ENCODE data around the gene TMEM37. TPM values are rescaled to one million over a fixed set of nuclear protein-coding genes. Genes with fewer than 3 reads are reported as not detected.

Gene TMEM37
- total and polyA plus RNA-seq, 2 of the 8 experiments (the other 6 are each of a cell fraction or from before 2014, with no cell fraction given) = 11.0 to 16.2 TPM

DNA sequence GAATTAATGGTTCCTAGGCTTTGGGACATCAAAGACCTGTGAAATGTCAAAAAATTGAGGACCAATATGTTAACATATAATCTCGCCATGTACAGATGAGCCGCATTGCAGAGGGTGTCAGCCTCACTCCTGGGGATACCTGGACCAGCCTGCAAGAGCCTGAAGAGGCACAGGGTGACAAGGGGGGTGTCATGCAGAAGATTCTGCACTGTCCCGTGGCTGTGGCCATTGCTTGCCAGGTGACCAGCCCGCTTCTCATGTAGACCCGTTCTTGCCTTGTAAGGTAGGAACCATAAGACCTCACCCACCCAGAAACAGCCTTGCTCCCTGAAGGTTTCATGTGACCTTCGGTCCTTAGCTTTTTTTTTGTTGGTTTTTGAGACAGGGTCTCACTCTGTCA is 37.5 kb downstream of the TMEM37 start (continued):
- TF ChIP-seq, protein P1, sequence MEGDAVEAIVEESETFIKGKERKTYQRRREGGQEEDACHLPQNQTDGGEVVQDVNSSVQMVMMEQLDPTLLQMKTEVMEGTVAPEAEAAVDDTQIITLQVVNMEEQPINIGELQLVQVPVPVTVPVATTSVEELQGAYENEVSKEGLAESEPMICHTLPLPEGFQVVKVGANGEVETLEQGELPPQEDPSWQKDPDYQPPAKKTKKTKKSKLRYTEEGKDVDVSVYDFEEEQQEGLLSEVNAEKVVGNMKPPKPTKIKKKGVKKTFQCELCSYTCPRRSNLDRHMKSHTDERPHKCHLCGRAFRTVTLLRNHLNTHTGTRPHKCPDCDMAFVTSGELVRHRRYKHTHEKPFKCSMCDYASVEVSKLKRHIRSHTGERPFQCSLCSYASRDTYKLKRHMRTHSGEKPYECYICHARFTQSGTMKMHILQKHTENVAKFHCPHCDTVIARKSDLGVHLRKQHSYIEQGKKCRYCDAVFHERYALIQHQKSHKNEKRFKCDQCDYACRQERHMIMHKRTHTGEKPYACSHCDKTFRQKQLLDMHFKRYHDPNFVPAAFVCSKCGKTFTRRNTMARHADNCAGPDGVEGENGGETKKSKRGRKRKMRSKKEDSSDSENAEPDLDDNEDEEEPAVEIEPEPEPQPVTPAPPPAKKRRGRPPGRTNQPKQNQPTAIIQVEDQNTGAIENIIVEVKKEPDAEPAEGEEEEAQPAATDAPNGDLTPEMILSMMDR (IDR thresholded peaks at IDR 0.05; ENCODE audit: control extremely low read depth in 1 of 3, insufficient read depth in 1 of 3, low read depth in 1 of 3, low read length in 3 of 3) = no peak
- TF ChIP-seq EGR1 (IDR thresholded peaks at IDR 0.05; ENCODE audit: borderline replicate concordance, low read depth, low read length) = no peak
- no peak for TF ChIP-seq CREB1 (IDR thresholded peaks at IDR 0.05)
